ENCODE measurements around the gene SFXN5.

DNA sequence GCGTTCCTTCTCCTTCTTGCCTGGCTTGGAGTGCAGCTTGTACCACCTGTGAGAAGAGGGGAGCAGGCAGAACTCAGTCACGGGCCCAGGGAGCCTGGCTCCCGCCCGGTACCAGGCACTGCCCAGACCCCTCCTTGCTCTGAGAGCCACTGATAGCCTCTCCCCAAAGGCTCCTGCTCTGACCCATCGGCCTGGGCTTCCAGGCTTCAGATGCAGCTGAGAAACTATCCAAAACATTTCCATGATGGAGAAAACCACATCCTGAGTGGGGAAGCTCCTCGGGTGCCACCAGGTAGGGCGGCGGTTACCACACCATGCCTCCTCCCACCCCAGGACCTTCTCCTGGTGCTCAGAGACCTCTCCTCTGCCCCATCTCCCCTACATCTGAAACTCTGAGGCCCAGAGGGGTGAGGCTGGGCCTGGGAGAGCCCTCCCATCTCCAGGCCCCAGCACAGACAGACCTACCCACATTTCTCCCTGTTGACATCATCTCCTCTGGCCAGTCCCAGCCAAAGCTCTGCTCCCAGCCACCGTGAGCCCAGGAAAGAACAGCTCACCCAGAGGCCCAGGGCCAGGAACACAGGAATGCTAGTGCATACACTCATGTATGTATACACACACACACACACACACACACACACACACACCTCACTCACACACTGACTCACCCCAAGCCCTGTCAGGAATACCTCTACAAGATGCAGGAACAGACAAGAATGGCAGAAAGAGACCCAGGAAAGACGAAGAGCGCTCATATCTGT, 17.9 kb upstream of the SFXN5 start:
- TF ChIP-seq, protein P1, sequence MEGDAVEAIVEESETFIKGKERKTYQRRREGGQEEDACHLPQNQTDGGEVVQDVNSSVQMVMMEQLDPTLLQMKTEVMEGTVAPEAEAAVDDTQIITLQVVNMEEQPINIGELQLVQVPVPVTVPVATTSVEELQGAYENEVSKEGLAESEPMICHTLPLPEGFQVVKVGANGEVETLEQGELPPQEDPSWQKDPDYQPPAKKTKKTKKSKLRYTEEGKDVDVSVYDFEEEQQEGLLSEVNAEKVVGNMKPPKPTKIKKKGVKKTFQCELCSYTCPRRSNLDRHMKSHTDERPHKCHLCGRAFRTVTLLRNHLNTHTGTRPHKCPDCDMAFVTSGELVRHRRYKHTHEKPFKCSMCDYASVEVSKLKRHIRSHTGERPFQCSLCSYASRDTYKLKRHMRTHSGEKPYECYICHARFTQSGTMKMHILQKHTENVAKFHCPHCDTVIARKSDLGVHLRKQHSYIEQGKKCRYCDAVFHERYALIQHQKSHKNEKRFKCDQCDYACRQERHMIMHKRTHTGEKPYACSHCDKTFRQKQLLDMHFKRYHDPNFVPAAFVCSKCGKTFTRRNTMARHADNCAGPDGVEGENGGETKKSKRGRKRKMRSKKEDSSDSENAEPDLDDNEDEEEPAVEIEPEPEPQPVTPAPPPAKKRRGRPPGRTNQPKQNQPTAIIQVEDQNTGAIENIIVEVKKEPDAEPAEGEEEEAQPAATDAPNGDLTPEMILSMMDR (IDR thresholded peaks at IDR 0.05; ENCODE audit: low read length), result no peak
- TF ChIP-seq EZH2 (IDR thresholded peaks at IDR 0.05; ENCODE audit: borderline replicate concordance, low read length), result no peak
